Stimulated activated CD4-positive, alpha-beta T cell treated with anti-CD3 and anti-CD28 coated beads, Interleukin-1b, Interleukin-23, amount 100 ng/mL, for 1 hour (primary cell): Measurements from ENCODE around the gene CDK2AP2.
"Not testable (repeated sequence)": the region's sequence is repeated elsewhere in the genome, so short reads cannot be mapped to it uniquely, and the experiment has no call there.

ENCODE experiments used
- DNase-seq, 2 donors: peaks; one replicate each; pipeline ENCODE4 v3.0.0-alpha.2; 2020; ENCODE audit warnings: low read depth in 2 of 2

The CDK2AP2 gene

GRCh38 chr11:67507864-67508485 is at the start of gene CDK2AP2:
TSS of gene CDK2AP2 (minus strand) at chr11:67508162. CDS start at chr11:67508082, 80 bp downstream.
- peak; percentile 92 to 95 for DNase-seq

GRCh38 chr11:67556244-67556643 is 48.3 kb upstream of the CDK2AP2 start:
- DNase-seq: no peak

- DNase-seq: not testable (repeated sequence)
Measured at GRCh38 chr11:67551697-67552096, 43.7 kb upstream of the CDK2AP2 start.

- no peak for DNase-seq
Measured at GRCh38 chr11:67551127-67551526, 43.2 kb upstream of the CDK2AP2 start.

- no peak for DNase-seq
Measured at GRCh38 chr11:67548555-67549110, 40.7 kb upstream of the CDK2AP2 start.

GRCh38 chr11:67548112-67548511 is 40.1 kb upstream of the CDK2AP2 start:
- DNase-seq: not testable (repeated sequence)

GRCh38 chr11:67545280-67545679 is 37.3 kb upstream of the CDK2AP2 start:
- no peak for DNase-seq

- no peak for DNase-seq
Measured at GRCh38 chr11:67544616-67545242, 36.8 kb upstream of the CDK2AP2 start.

- DNase-seq: no peak
Measured at GRCh38 chr11:67543585-67543984, 35.6 kb upstream of the CDK2AP2 start.

- DNase-seq: no peak
Measured at GRCh38 chr11:67542971-67543370, 35.0 kb upstream of the CDK2AP2 start.

- DNase-seq: no peak
Measured at GRCh38 chr11:67542169-67542568, 34.2 kb upstream of the CDK2AP2 start.

GRCh38 chr11:67541198-67541597 is 33.2 kb upstream of the CDK2AP2 start:
- no peak for DNase-seq

GRCh38 chr11:67539550-67539949 is 31.6 kb upstream of the CDK2AP2 start:
- no peak for DNase-seq

GRCh38 chr11:67538823-67539505 is 31.0 kb upstream of the CDK2AP2 start:
- DNase-seq: no peak

GRCh38 chr11:67538306-67538705 is 30.3 kb upstream of the CDK2AP2 start:
- no peak for DNase-seq

- DNase-seq: no peak
Measured at GRCh38 chr11:67535561-67535960, 27.6 kb upstream of the CDK2AP2 start.

GRCh38 chr11:67534070-67534679 is 26.2 kb upstream of the CDK2AP2 start:
- no peak for DNase-seq

GRCh38 chr11:67532889-67533288 is 24.9 kb upstream of the CDK2AP2 start:
- no peak for DNase-seq

GRCh38 chr11:67530282-67530592 is 22.3 kb upstream of the CDK2AP2 start:
- no peak for DNase-seq

GRCh38 chr11:67528376-67528775 is 20.4 kb upstream of the CDK2AP2 start:
- no peak for DNase-seq

GRCh38 chr11:67525275-67525976 is 17.5 kb upstream of the CDK2AP2 start:
- DNase-seq: no peak

GRCh38 chr11:67524480-67524808 is 16.5 kb upstream of the CDK2AP2 start:
- DNase-seq: no peak
